Type B pancreatic cell (in vitro differentiated cells): ENCODE measurements around the gene NCAPD3. TPM values are rescaled to one million over a fixed set of nuclear protein-coding genes. Genes with fewer than 3 reads are reported as not detected.

Experiments
- DNase-seq: peaks from one replicate; pipeline ENCODE4 v3.0.0; 2021; ENCODE audit warnings: mixed read lengths; ENCODE audit not compliant: unreplicated experiment; ENCODE audit errors: extremely low spot score
- H3K27ac Mint-ChIP-seq: 2 replicates; pipeline ENCODE4 v1.8.0; 2021; ENCODE audit warnings: mild to moderate bottlenecking, mixed read lengths
- H3K27me3 Mint-ChIP-seq: 2 replicates; pipeline ENCODE4 v1.8.0; 2021; ENCODE audit warnings: mixed read lengths
- H3K36me3 Mint-ChIP-seq: 2 replicates; pipeline ENCODE4 v1.8.0; 2021; ENCODE audit warnings: mixed read lengths
- H3K4me1 Mint-ChIP-seq: one replicate; pipeline ENCODE4 v1.8.0; 2021; ENCODE audit warnings: mixed read lengths; ENCODE audit not compliant: unreplicated experiment
- H3K4me3 Mint-ChIP-seq: 2 replicates; pipeline ENCODE4 v1.8.0; 2021; ENCODE audit warnings: mild to moderate bottlenecking, mixed read lengths
- H3K9me3 Mint-ChIP-seq: 2 replicates; pipeline ENCODE4 v1.8.0; 2021; ENCODE audit warnings: mixed read lengths
- CTCF ChIP-seq: fragments of 200-600 bp; sonication (generic); conservative IDR thresholded peaks from 2 replicates; pipeline ENCODE4 v1.5.0; 2021; ENCODE audit warnings: antibody characterized with exemption, mild to moderate bottlenecking
- total RNA-seq: library from RNA; stranded (reverse); gene quantifications from 2 replicates; pipeline ENCODE4 v1.2.1, GENCODE V29; 2021; ENCODE audit warnings: low replicate concordance

NCAPD3 gene
- total RNA-seq, 1 donor from 2014 or later: 33.9 TPM

- no peak overlapping the region for H3K27ac Mint-ChIP-seq
- no peaks in the 10 kb centered on the region for H3K9me3 Mint-ChIP-seq
- no peaks in the 10 kb centered on the region for H3K27me3 Mint-ChIP-seq
- DNase-seq: no peak
- H3K36me3 Mint-ChIP-seq: peaks cover 21% of the 10 kb centered on the region
- TF ChIP-seq CTCF: peak; percentile 86
- no peaks in the 10 kb centered on the region for H3K4me1 Mint-ChIP-seq
- H3K4me3 Mint-ChIP-seq: no peak overlapping the region
Observed at GRCh38 chr11:134207538-134208239, 16.1 kb downstream of the NCAPD3 start.

GRCh38 chr11:134206185-134206584 lies 17.6 kb downstream of the NCAPD3 start:
- H3K36me3 Mint-ChIP-seq: peaks cover 28% of the 10 kb centered on the region

GRCh38 chr11:134205729-134206128 lies 18.0 kb downstream of the NCAPD3 start:
- Mint-ChIP-seq H3K4me1 (no peaks in the 10 kb centered on the region), H3K9me3 (no peaks in the 10 kb centered on the region), H3K27ac (no peak overlapping the region), H3K27me3 (no peaks in the 10 kb centered on the region), H3K4me3 (no peak overlapping the region), H3K36me3 (peaks cover 29% of the 10 kb centered on the region)
- no peak for DNase-seq
- no peak for TF ChIP-seq CTCF

More at GRCh38 chr11:134206185-134206584, 17.6 kb downstream of the NCAPD3 start:
- DNase-seq: no peak
- H3K27ac Mint-ChIP-seq: no peak overlapping the region
- H3K4me1 Mint-ChIP-seq: no peaks in the 10 kb centered on the region
- no peaks in the 10 kb centered on the region for H3K27me3 Mint-ChIP-seq
- no peak for TF ChIP-seq CTCF
- H3K4me3 Mint-ChIP-seq: no peak overlapping the region
- H3K9me3 Mint-ChIP-seq: no peaks in the 10 kb centered on the region

- Mint-ChIP-seq H3K36me3 (peaks cover 37% of the 10 kb centered on the region), H3K9me3 (no peaks in the 10 kb centered on the region), H3K27me3 (no peaks in the 10 kb centered on the region), H3K4me1 (no peaks in the 10 kb centered on the region), H3K27ac (no peak overlapping the region), H3K4me3 (no peak overlapping the region)
- no peak for TF ChIP-seq CTCF
- DNase-seq: no peak
Observed at GRCh38 chr11:134202661-134203060, 21.1 kb downstream of the NCAPD3 start.

GRCh38 chr11:134200688-134201087 lies 23.1 kb downstream of the NCAPD3 start:
- H3K27me3 Mint-ChIP-seq: no peaks in the 10 kb centered on the region
- no peak overlapping the region for H3K4me3 Mint-ChIP-seq
- H3K36me3 Mint-ChIP-seq: peaks cover 39% of the 10 kb centered on the region
- no peak for TF ChIP-seq CTCF
- H3K4me1 Mint-ChIP-seq: no peaks in the 10 kb centered on the region
- H3K9me3 Mint-ChIP-seq: no peaks in the 10 kb centered on the region
- no peak for DNase-seq
- no peak overlapping the region for H3K27ac Mint-ChIP-seq

GRCh38 chr11:134199531-134199930 lies 24.2 kb downstream of the NCAPD3 start:
- no peaks in the 10 kb centered on the region for H3K9me3 Mint-ChIP-seq
- H3K4me3 Mint-ChIP-seq: no peak overlapping the region
- no peak overlapping the region for H3K27ac Mint-ChIP-seq
- peaks cover 36% of the 10 kb centered on the region for H3K36me3 Mint-ChIP-seq
- H3K27me3 Mint-ChIP-seq: no peaks in the 10 kb centered on the region
- H3K4me1 Mint-ChIP-seq: no peaks in the 10 kb centered on the region
- DNase-seq: no peak
- no peak for TF ChIP-seq CTCF
